ENCODE results near the gene FRMD4B.

DNA sequence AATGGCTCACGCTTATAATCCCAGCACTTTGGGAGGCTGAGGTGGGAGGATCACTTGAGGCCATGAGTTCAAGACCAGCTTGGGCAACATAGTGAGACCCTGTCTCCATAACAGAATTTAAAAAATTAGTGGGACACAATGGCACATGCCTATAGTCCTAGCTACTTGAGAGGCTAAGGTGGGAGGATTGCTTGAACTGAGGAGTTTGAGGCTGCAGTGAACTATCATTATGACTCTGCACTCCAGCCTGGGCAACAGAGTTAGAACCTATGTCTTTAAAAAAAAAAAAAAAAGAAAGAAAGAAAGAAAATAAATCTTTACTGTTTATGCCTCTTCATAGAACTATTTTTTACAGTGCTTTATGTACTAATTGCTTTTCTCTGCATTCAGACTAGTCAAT lies 178.9 kb downstream of the FRMD4B start:
- TF ChIP-seq, protein P1, sequence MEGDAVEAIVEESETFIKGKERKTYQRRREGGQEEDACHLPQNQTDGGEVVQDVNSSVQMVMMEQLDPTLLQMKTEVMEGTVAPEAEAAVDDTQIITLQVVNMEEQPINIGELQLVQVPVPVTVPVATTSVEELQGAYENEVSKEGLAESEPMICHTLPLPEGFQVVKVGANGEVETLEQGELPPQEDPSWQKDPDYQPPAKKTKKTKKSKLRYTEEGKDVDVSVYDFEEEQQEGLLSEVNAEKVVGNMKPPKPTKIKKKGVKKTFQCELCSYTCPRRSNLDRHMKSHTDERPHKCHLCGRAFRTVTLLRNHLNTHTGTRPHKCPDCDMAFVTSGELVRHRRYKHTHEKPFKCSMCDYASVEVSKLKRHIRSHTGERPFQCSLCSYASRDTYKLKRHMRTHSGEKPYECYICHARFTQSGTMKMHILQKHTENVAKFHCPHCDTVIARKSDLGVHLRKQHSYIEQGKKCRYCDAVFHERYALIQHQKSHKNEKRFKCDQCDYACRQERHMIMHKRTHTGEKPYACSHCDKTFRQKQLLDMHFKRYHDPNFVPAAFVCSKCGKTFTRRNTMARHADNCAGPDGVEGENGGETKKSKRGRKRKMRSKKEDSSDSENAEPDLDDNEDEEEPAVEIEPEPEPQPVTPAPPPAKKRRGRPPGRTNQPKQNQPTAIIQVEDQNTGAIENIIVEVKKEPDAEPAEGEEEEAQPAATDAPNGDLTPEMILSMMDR (IDR thresholded peaks at IDR 0.05): no peak
- TF ChIP-seq EP300 (IDR thresholded peaks at IDR 0.05) (no peak), POLR2A (IDR thresholded peaks at IDR 0.05; ENCODE audit: low read length) (no peak)

All from A549 (cell line).